Endodermal cell (in vitro differentiated cells): ENCODE data around the gene KRT7. TPM values are rescaled to one million over a fixed set of nuclear protein-coding genes. Genes with fewer than 3 reads are reported as not detected.
A peak's percentile ranks its signal among the peaks of the same experiment; 100 is the strongest.

Experiments
- DNase-seq: peaks from one replicate; pipeline ENCODE4 v3.0.0-alpha.2; 2017
- H3K27ac ChIP-seq: 2 replicates; pipeline ENCODE4 v1.5.1; 2013; ENCODE audit warnings: mild to moderate bottlenecking, low read depth, low read length, moderate library complexity
- H3K27me3 ChIP-seq: 2 replicates; pipeline ENCODE4 v1.6.1; 2013; ENCODE audit warnings: mild to moderate bottlenecking, low read length, moderate library complexity; ENCODE audit not compliant: insufficient read depth, control insufficient read depth, poor library complexity, severe bottlenecking
- H3K36me3 ChIP-seq: 2 replicates; pipeline ENCODE4 v1.7.0; 2013; ENCODE audit warnings: mild to moderate bottlenecking, low read length, moderate library complexity; ENCODE audit not compliant: control insufficient read depth, insufficient read depth
- H3K4me1 ChIP-seq: one replicate; pipeline ENCODE4 v1.7.0; 2013; ENCODE audit warnings: low read length; ENCODE audit not compliant: control insufficient read depth, insufficient read depth
- H3K4me3 ChIP-seq: 2 replicates; pipeline ENCODE4 v1.5.1; 2013; ENCODE audit warnings: mild to moderate bottlenecking, low read length, moderate library complexity
- H3K9ac ChIP-seq: 2 replicates; pipeline ENCODE4 v1.6.1; 2013; ENCODE audit warnings: mild to moderate bottlenecking, low read length, moderate library complexity; ENCODE audit not compliant: poor library complexity, severe bottlenecking; ENCODE audit errors: extremely low read depth
- H3K9me3 ChIP-seq: 2 replicates; pipeline ENCODE4 v1.6.1; 2013; ENCODE audit warnings: mild to moderate bottlenecking, low read length, moderate library complexity; ENCODE audit not compliant: control insufficient read depth
- H3K27ac Mint-ChIP-seq: 2 replicates; pipeline ENCODE4 v1.8.0; 2020; ENCODE audit warnings: mixed read lengths
- H3K27me3 Mint-ChIP-seq: 2 replicates; pipeline ENCODE4 v1.8.0; 2021; ENCODE audit warnings: mild to moderate bottlenecking, mixed read lengths; ENCODE audit not compliant: insufficient read depth
- H3K36me3 Mint-ChIP-seq: 2 replicates; pipeline ENCODE4 v1.8.0; 2020; ENCODE audit warnings: low read depth, mixed read lengths
- H3K4me1 Mint-ChIP-seq: 2 replicates; pipeline ENCODE4 v1.8.0; 2020; ENCODE audit warnings: mixed read lengths
- H3K4me3 Mint-ChIP-seq: 2 replicates; pipeline ENCODE4 v1.8.0; 2020; ENCODE audit warnings: mild to moderate bottlenecking, moderate library complexity, mixed read lengths
- H3K9me3 Mint-ChIP-seq: 2 replicates; pipeline ENCODE4 v1.8.0; 2020; ENCODE audit warnings: mild to moderate bottlenecking, mixed read lengths
- CTCF ChIP-seq: fragments of 200-600 bp; sonication (generic); conservative IDR thresholded peaks from 2 replicates; pipeline ENCODE4 v1.5.0; 2021; ENCODE audit warnings: antibody characterized with exemption, mild to moderate bottlenecking
- WGBS, 2 experiments: methylation state at CpG; one replicate each; pipeline versions ENCODE4 v1.1.5 to v1.1.7; 2013; ENCODE audit warnings: missing lambda C conversion rate in 2 of 2, mixed read lengths in 1 of 2; ENCODE audit not compliant: insufficient coverage in 1 of 2, insufficient read length in 1 of 2; 5-methylcytosine and 5-hydroxymethylcytosine counted together
- total RNA-seq, 2 donors: library from RNA; stranded (reverse); fragmentation: NEBNext Ultra II Directional in 1 of 2; extraction: Animal tissue kit (Norgen Biotek cat#: 25700) in 1 of 2; gene quantifications; 2 replicates in 1 of 2; 3 replicates in 1 of 2; pipeline ENCODE4 v1.2.1, GENCODE V29; 2021

Gene KRT7
- total RNA-seq, 2 donors from 2014 or later = 1.5 TPM; not detected in 1

- Histone ChIP-seq H3K27me3 (no peaks in the 10 kb centered on the region), H3K4me1 (peaks cover 4% of the 10 kb centered on the region), H3K9me3 (no peaks in the 10 kb centered on the region), H3K27ac (no peak overlapping the region), H3K9ac (no peak overlapping the region), H3K36me3 (no peaks in the 10 kb centered on the region), H3K4me3 (no peak overlapping the region)
- TF ChIP-seq CTCF = no peak
- H3K4me1 Mint-ChIP-seq = peaks cover 27% of the 10 kb centered on the region
- no peak overlapping the region for H3K27ac Mint-ChIP-seq
- no peak overlapping the region for H3K4me3 Mint-ChIP-seq
- 93% methylated on average over 5 to 6 of the region's 6 CpGs for WGBS, 2 experiments
- DNase-seq = no peak
- H3K27me3 Mint-ChIP-seq = peaks cover 1% of the 10 kb centered on the region
- H3K36me3 Mint-ChIP-seq = no peaks in the 10 kb centered on the region
- no peaks in the 10 kb centered on the region for H3K9me3 Mint-ChIP-seq
These were observed 48.2 kb upstream of the KRT7 start for GRCh38 chr12:52184813-52185212.

DNA sequence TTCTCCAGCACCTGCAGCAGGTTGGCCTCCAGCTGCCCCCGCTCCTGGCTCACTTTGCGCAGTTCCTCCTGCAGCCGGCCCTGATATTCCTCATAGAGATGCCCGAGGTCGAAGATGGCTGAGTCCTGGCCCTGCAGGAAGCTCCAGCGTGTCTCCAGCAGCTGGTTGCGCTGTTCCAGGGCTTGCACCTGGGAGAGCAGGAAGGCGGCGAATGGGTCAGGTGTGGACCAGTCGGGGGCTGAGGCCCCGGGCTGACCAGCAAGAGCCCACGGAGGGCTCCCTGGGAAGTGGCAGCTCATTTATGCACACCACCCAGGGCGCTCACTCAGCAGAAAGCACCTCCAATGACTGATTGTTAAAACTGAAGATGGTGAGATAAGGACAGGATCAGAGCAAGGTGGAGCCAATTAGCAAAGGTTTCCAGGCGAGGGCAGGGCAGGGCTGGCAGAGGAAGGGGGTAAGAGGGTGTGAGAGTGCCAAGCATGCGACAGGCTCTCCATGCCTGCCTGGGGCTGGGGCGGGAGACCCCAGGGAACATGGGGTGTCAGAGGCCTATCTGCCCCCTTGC, 47.6 kb upstream of the KRT7 start:
- H3K4me3 ChIP-seq = no peak overlapping the region
- Mint-ChIP-seq H3K9me3 (no peaks in the 10 kb centered on the region), H3K36me3 (no peaks in the 10 kb centered on the region), H3K4me3 (no peak overlapping the region), H3K4me1 (peaks cover 27% of the 10 kb centered on the region), H3K27ac (peak overlapping the region; percentile 50), H3K27me3 (peaks cover 1% of the 10 kb centered on the region)
- no peak for TF ChIP-seq CTCF
- H3K9me3 ChIP-seq = no peaks in the 10 kb centered on the region
- H3K27me3 ChIP-seq = no peaks in the 10 kb centered on the region
- no peak for DNase-seq
- 88 to 93% methylated on average over 15 to 16 of the region's 16 CpGs for WGBS, 2 experiments
- no peak overlapping the region for H3K27ac ChIP-seq
- no peaks in the 10 kb centered on the region for H3K36me3 ChIP-seq
- peaks cover 4% of the 10 kb centered on the region for H3K4me1 ChIP-seq
- H3K9ac ChIP-seq = no peak overlapping the region

- Histone ChIP-seq H3K27me3 (no peaks in the 10 kb centered on the region), H3K4me3 (no peak overlapping the region), H3K27ac (no peak overlapping the region), H3K9me3 (no peaks in the 10 kb centered on the region), H3K9ac (no peak overlapping the region), H3K4me1 (peaks cover 4% of the 10 kb centered on the region), H3K36me3 (no peaks in the 10 kb centered on the region)
- H3K36me3 Mint-ChIP-seq = no peaks in the 10 kb centered on the region
- H3K27ac Mint-ChIP-seq = peak overlapping the region; percentile 48
- peaks cover 23% of the 10 kb centered on the region for H3K4me1 Mint-ChIP-seq
- TF ChIP-seq CTCF = no peak
- H3K9me3 Mint-ChIP-seq = no peaks in the 10 kb centered on the region
- DNase-seq = peak; percentile 81
- H3K4me3 Mint-ChIP-seq = no peak overlapping the region
- WGBS, 2 experiments = 84 to 85% methylated on average over 6 to 8 of the region's 8 CpGs
- peaks cover 1% of the 10 kb centered on the region for H3K27me3 Mint-ChIP-seq
These were observed 46.8 kb upstream of the KRT7 start for GRCh38 chr12:52186118-52186840.
